Epithelial cell of esophagus (primary cell): ENCODE results near the gene ORAI2.
A peak's percentile ranks its signal among the peaks of the same experiment; 100 is the strongest.
"Not testable (repeated sequence)": the region's sequence is repeated elsewhere in the genome, so short reads cannot be mapped to it uniquely, and the experiment has no call there.

Experiments
- DNase-seq: peaks from one replicate; pipeline ENCODE4 v3.0.0; 2010; ENCODE audit warnings: low read depth
- H3K4me3 ChIP-seq: 2 replicates; pipeline ENCODE4 v1.5.1; 2011; ENCODE audit warnings: mild to moderate bottlenecking, low read length, control low read depth
- CTCF ChIP-seq: IDR thresholded peaks from 2 replicates; pipeline ENCODE4 v1.5.1; 2011; ENCODE audit warnings: low read depth, mild to moderate bottlenecking, low read length, control low read depth, inconsistent platforms; ENCODE audit not compliant: insufficient read depth; ENCODE audit errors: missing control alignments

The ORAI2 gene

GRCh38 chr7:102479982-102480637 is 46.7 kb downstream of the ORAI2 start:
- DNase-seq, H3K4me3 ChIP-seq: not testable (repeated sequence)

GRCh38 chr7:102481962-102482361 is 48.6 kb downstream of the ORAI2 start:
- DNase-seq, H3K4me3 ChIP-seq: not testable (repeated sequence)

More at GRCh38 chr7:102479982-102480637, 46.7 kb downstream of the ORAI2 start:
- TF ChIP-seq CTCF = peak; percentile 36

- H3K4me3 ChIP-seq, DNase-seq: not testable (repeated sequence)
Measured at GRCh38 chr7:102484317-102484716, 50.9 kb downstream of the ORAI2 start.

GRCh38 chr7:102490529-102491075 is 57.2 kb downstream of the ORAI2 start:
- DNase-seq, H3K4me3 ChIP-seq: not testable (repeated sequence)

GRCh38 chr7:102493220-102493935 is 60.0 kb downstream of the ORAI2 start:
- DNase-seq, H3K4me3 ChIP-seq: not testable (repeated sequence)

- H3K4me3 ChIP-seq, DNase-seq: not testable (repeated sequence)
Measured at GRCh38 chr7:102494026-102494425, 60.7 kb downstream of the ORAI2 start.

- not testable (repeated sequence) for DNase-seq, H3K4me3 ChIP-seq
Measured at GRCh38 chr7:102494473-102495149, 61.2 kb downstream of the ORAI2 start.

DNA sequence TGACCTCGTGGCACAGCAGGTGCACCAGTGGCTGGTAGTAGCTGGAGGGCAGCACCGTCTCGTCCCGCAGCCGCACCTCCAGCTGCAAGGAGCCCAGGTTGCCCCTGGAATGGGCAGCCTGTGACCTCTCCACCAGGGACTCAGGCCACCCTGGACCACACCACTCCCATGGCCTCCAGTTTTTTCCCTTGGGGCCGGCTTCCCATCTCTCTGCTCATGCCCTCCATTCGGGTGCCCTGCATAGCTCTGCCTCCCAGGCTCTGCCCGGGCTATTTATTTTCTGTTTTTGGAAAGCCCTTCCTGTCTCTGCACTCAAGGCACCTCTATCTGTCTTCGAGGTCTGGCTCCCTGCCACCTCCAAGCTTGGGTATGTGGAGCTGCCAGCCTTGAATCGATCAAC is 63.5 kb downstream of the ORAI2 start:
- H3K4me3 ChIP-seq, DNase-seq: not testable (repeated sequence)

DNA sequence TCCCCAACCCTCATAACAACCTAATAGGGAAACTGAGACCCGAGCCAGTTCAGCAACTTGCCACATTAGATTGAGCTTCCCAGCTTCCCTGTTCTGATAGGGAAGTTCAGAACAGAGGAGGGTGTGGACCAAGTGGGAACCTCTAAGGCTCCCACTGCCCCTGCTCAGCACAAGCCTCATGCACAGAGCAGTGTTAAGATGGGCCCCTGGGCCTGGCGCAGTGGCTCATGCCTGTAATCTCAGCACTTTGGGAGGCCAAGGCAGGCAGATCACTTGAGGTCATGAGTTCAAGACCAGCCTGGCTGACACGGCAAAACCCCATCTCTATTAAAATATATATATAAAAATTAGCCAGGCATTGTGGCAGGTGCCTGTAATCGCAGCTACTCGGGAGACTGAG is 63.9 kb downstream of the ORAI2 start:
- not testable (repeated sequence) for H3K4me3 ChIP-seq, DNase-seq

DNA sequence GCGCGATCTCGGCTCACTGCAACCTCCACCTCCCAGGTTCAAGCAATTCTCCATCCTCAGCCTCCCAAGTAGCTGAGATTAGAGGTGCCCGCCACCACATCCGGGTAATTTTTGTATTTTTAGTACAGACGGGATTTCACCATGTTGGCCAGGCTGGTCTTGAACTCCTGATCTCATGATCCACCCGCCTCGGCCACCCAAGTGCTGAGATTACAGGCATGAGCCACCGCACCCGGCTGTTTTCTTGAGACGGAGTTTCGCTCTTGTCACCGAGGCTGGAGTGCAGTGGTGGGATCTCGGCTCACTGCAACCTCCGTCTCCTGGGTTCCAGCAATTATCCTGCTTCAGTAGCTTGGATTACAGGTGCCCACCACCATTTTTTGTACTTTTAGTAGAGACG is 64.9 kb downstream of the ORAI2 start:
- not testable (repeated sequence) for DNase-seq, H3K4me3 ChIP-seq

DNA sequence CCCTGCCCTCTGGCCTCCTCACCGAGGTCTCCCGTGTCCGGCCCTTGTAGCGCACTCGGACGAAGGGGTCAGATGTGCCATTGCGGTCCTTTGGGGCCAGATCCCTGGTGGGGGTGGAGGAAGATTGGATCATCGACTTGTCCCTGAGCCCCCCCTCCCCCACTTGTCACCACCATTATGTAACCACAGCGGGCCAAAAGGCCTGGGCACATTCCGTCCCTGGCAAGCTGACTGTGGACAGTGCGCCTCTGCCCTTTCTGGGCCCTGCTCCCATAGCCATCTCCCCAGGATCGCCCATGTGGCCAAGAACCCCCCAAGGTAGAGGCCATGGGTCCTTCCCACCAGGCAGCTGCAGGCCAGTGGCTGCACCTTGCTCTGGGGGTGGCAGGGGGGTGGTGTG is 69.8 kb downstream of the ORAI2 start:
- H3K4me3 ChIP-seq, DNase-seq: not testable (repeated sequence)

GRCh38 chr7:102505298-102506185 is 72.2 kb downstream of the ORAI2 start:
- not testable (repeated sequence) for H3K4me3 ChIP-seq, DNase-seq
